Mammary epithelial cell (primary cell): ENCODE results near the gene LACTBL1.

Source experiments
- CTCF ChIP-seq, 2 donors: IDR thresholded peaks in 1 of 2; conservative IDR thresholded peaks in 1 of 2; 2 replicates each; pipeline ENCODE4 v1.5.1; 2011 to 2012; ENCODE audit warnings: inconsistent platforms in 2 of 2, low read length in 2 of 2, mild to moderate bottlenecking in 2 of 2, control low read depth in 1 of 2, low read depth in 1 of 2; ENCODE audit not compliant: insufficient read depth in 1 of 2; ENCODE audit errors: extremely low read depth in 1 of 2
- EZH2 ChIP-seq: IDR thresholded peaks from 2 replicates; pipeline ENCODE4 v1.6.1; 2012; ENCODE audit warnings: low read length, inconsistent platforms, borderline replicate concordance

- TF ChIP-seq CTCF (conservative IDR thresholded peaks at IDR 0.05 in 1 of 2, IDR thresholded peaks at IDR 0.05 in 1 of 2; ENCODE audit: extremely low read depth in 1 of 2, insufficient read depth in 1 of 2, low read depth in 1 of 2, low read length in 2 of 2) (no peak), EZH2 (no peak)
Observed at GRCh38 chr1:22915816-22916470, 56.7 kb downstream of the LACTBL1 start.
